ENCODE measurements around the gene CCDC97. TPM values are rescaled to one million over a fixed set of nuclear protein-coding genes. Genes with fewer than 3 reads are reported as not detected.

Gene CCDC97
- total and polyA plus RNA-seq, 2 experiments from 2014 or later: 15.1 to 24.4 TPM

DNA sequence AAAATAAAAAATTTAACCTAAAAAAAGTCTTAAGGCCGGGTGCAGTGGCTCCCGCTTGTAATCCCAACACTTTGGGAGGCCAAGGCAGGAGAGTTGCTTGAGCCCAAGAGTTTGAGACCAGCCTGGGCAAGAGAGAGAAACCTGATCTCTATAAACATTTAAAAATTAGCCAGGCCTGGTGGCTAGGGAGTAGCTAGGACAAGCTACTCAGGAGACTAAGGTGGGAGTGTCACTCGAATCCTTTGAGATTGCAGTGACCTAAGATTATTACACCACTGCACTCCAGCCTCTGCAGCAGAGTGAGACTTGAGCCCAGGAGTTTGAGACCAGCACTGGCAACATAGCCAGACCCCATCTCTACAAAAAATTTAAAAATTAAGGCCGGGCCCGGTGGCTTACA is 1.1 kb downstream of the CCDC97 start:
- peaks cover 21% of the 10 kb centered on the region for H3K4me1 ChIP-seq (ENCODE audit: insufficient read depth)
- no peak for DNase-seq (ENCODE audit: low spot score)
- H3K9me2 ChIP-seq (replicated peaks; ENCODE audit: insufficient read depth): no peaks in the 10 kb centered on the region
- H3K9me3 ChIP-seq (ENCODE audit: low read depth): no peaks in the 10 kb centered on the region
- peak overlapping the region; percentile 33 for H2AFZ ChIP-seq
- H3K79me2 ChIP-seq: peaks cover 48% of the 10 kb centered on the region
- peak overlapping the region; percentile 80 for H3K4me2 ChIP-seq
- peaks cover 8% of the 10 kb centered on the region for H4K20me1 ChIP-seq (ENCODE audit: insufficient read depth, poor library complexity, severe bottlenecking)
- peak overlapping the region; percentile 99 for H3K27ac ChIP-seq
- no peaks in the 10 kb centered on the region for H3K36me3 ChIP-seq (replicated peaks; ENCODE audit: insufficient read depth, low read depth)
- H3K4me3 ChIP-seq: peak overlapping the region; percentile 90
- no peaks in the 10 kb centered on the region for H3K27me3 ChIP-seq
- whole genome bisulfite sequencing (ENCODE audit: low lambda C conversion rate, missing lambda C conversion rate): 48% methylated on average over 5 of the region's 5 CpGs
- TF ChIP-seq EZH2 (IDR thresholded peaks at IDR 0.05; ENCODE audit: borderline replicate concordance) (no peak), EZH2phosphoT487 (IDR thresholded peaks at IDR 0.05; ENCODE audit: low read depth, severe bottlenecking, unreplicated experiment) (no peak)
- TF ChIP-seq, protein P1, sequence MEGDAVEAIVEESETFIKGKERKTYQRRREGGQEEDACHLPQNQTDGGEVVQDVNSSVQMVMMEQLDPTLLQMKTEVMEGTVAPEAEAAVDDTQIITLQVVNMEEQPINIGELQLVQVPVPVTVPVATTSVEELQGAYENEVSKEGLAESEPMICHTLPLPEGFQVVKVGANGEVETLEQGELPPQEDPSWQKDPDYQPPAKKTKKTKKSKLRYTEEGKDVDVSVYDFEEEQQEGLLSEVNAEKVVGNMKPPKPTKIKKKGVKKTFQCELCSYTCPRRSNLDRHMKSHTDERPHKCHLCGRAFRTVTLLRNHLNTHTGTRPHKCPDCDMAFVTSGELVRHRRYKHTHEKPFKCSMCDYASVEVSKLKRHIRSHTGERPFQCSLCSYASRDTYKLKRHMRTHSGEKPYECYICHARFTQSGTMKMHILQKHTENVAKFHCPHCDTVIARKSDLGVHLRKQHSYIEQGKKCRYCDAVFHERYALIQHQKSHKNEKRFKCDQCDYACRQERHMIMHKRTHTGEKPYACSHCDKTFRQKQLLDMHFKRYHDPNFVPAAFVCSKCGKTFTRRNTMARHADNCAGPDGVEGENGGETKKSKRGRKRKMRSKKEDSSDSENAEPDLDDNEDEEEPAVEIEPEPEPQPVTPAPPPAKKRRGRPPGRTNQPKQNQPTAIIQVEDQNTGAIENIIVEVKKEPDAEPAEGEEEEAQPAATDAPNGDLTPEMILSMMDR (IDR thresholded peaks at IDR 0.05; ENCODE audit: poor library complexity): no peak

DNA sequence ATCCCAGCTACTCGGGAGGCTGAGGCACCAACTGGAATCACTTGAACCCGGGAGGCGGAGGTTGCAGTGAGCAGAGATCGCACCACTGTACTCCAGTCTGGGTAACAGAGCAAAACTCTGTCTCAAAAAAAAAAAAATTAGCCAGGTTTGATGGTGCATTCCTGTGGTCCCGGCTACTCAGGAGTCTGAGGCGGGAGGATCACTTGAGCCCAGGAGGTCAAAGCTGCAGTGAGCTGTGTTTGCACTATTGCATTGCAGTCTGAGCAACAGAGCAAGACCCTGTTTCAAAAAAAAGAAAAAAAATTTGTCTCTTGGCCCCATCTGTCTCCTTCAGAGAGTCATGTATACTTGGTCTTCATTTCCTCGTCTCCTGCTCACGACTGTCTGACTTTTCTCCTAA is 1.6 kb downstream of the CCDC97 start:
- Histone ChIP-seq H2AFZ (no peak overlapping the region), H4K20me1 (ENCODE audit: insufficient read depth, poor library complexity, severe bottlenecking) (peaks cover 8% of the 10 kb centered on the region), H3K4me1 (ENCODE audit: insufficient read depth) (peaks cover 21% of the 10 kb centered on the region), H3K9me2 (replicated peaks; ENCODE audit: insufficient read depth) (no peaks in the 10 kb centered on the region), H3K79me2 (peaks cover 48% of the 10 kb centered on the region), H3K4me3 (no peak overlapping the region), H3K27ac (peak overlapping the region; percentile 99), H3K4me2 (peak overlapping the region; percentile 80), H3K36me3 (replicated peaks; ENCODE audit: insufficient read depth, low read depth) (no peaks in the 10 kb centered on the region), H3K9me3 (ENCODE audit: low read depth) (no peaks in the 10 kb centered on the region), H3K27me3 (no peaks in the 10 kb centered on the region)
- 91% methylated on average over 8 of the region's 8 CpGs for WGBS (ENCODE audit: low lambda C conversion rate, missing lambda C conversion rate)
- no peak for TF ChIP-seq EZH2 (IDR thresholded peaks at IDR 0.05; ENCODE audit: borderline replicate concordance)
- TF ChIP-seq, protein P1 (IDR thresholded peaks at IDR 0.05; ENCODE audit: poor library complexity): no peak
- TF ChIP-seq EZH2phosphoT487 (IDR thresholded peaks at IDR 0.05; ENCODE audit: low read depth, severe bottlenecking, unreplicated experiment): no peak
- no peak for DNase-seq (ENCODE audit: low spot score)

DNA sequence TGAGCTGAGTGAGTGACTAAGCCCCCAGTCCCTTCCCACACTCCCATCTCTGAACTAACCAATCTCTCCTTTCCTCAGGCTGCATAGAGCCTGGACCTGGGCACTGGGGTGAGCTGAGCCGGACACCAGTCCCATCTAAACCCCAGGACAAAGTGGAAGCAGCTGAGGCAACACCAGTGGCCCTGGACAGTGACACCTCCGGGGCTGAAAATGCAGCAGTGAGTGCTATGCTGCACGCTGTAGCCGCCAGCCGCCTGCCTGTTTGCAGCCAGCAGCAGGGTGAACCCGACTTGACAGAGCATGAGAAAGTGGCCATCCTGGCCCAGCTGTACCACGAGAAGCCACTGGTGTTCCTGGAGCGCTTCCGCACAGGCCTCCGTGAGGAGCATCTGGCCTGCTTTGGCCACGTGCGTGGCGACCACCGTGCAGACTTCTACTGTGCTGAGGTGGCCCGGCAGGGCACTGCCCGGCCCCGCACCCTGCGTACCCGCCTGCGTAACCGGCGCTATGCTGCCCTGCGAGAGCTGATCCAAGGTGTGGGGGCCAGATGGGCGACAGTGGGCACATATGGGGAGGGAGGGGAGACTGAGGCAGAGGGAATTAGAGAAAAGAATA is 6.4 kb downstream of the CCDC97 start:
- TF ChIP-seq, protein P1 (IDR thresholded peaks at IDR 0.05; ENCODE audit: poor library complexity): no peak
- Histone ChIP-seq H3K27ac (no peak overlapping the region), H3K9me2 (replicated peaks; ENCODE audit: insufficient read depth) (no peaks in the 10 kb centered on the region), H3K4me1 (ENCODE audit: insufficient read depth) (peaks cover 9% of the 10 kb centered on the region), H2AFZ (no peak overlapping the region), H3K4me3 (no peak overlapping the region), H3K27me3 (no peaks in the 10 kb centered on the region), H3K36me3 (replicated peaks; ENCODE audit: insufficient read depth, low read depth) (no peaks in the 10 kb centered on the region), H4K20me1 (ENCODE audit: insufficient read depth, poor library complexity, severe bottlenecking) (peaks cover 8% of the 10 kb centered on the region), H3K9me3 (ENCODE audit: low read depth) (no peaks in the 10 kb centered on the region), H3K79me2 (peaks cover 34% of the 10 kb centered on the region), H3K4me2 (no peak overlapping the region)
- 97% methylated on average over 23 of the region's 24 CpGs for WGBS (ENCODE audit: low lambda C conversion rate, missing lambda C conversion rate)
- DNase-seq (ENCODE audit: low spot score): no peak

All from hepatocyte (in vitro differentiated cells).